ENCODE results near the gene HDAC11.
"Not testable (repeated sequence)": the region's sequence is repeated elsewhere in the genome, so short reads cannot be mapped to it uniquely, and the experiment has no call there.

The HDAC11 gene

DNA sequence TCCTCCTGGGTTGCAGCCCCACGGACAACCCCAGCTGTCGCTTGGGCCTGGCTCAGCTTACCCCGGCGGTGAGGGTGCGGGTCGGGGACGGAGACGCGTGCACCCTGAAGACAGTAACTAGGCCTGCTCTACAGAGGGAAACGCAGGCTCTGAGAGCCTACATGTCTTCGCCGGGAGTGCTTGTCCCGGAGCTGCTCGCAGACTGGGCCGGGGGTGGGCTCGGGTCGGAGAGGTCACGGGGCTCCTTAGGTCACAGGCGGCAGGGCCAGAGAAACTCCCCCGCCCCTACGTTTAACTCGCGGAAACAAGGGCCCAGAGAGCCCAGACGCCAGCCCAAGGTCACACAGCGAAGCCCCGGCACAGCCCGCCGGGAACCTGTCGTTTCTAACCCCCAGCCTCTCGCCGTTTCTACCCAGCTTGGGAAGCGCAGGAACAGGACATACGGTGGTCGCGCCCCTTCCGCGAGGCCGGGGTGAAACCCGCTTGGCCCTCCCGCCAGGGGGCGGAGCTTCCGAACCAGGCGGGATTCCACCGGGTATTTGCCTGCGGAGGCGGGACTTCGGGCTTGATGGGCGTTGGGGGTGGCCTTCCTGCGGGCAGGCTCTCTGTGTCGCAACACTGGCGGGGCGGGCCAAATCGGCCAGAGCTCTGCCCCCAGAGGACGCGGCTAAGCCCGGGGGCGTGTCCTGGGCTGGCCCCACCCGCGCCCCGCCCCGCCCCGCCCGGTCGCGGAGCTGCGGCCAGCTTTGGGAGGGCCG is at the start of gene HDAC11:
TSS of gene HDAC11 (plus strand) at position 725 of the 758 bp plus-strand sequence. CDS start 42 bp downstream, outside the sequence.
- H3K27ac ChIP-seq: peak within 1 kb of the TSS; percentile 61
- peak; percentile 83 for DNase-seq (ENCODE audit: low read depth, low spot score)

DNA sequence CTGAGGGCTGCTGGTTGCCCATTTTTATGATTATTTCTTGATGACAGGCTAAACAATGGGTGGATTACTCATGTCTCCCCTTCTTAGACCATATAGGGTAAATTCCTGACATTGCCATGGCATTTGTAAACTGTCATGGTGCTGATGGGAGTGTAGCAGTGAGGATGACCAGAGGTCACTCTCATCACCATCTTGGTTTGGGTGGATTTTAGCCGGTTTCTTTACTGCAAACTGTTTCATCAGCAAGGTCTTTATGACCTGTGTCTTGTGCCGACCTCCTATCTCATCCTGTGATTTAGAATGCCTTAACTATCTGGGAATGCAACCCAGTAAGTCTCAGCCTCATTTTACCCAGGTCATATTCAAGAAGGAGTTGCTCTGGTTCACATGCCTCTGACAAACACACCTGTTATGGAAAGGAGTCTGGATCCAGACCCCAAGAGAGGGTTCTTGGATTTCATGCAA is 49.7 kb upstream of the HDAC11 start:
- not testable (repeated sequence) for DNase-seq (ENCODE audit: low read depth, low spot score); H3K27ac ChIP-seq

DNA sequence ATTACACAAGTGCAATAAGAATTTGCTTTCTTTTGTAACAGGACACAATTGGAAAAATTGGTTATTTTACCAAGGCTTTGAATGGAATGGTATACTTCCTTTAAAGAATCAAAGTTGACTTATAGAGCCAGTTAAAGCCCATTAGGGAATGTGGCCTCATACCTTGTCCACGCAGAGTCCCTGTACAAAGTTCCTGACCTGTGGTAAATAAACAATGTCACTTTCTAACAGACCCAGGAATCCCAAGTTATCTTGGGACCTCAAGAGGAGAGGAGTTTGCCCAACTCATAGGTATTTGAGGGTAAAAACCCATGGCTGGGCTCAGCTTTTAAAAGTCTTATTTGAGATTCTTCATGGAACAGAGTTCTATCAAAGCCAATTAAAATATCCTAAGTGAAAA is 48.0 kb upstream of the HDAC11 start:
- no peak overlapping the region for H3K27ac ChIP-seq
- no peak for DNase-seq (ENCODE audit: low read depth, low spot score)

GRCh38 chr3:13433912-13434311 is 46.2 kb upstream of the HDAC11 start:
- no peak for DNase-seq (ENCODE audit: low read depth, low spot score)
- no peak overlapping the region for H3K27ac ChIP-seq

DNA sequence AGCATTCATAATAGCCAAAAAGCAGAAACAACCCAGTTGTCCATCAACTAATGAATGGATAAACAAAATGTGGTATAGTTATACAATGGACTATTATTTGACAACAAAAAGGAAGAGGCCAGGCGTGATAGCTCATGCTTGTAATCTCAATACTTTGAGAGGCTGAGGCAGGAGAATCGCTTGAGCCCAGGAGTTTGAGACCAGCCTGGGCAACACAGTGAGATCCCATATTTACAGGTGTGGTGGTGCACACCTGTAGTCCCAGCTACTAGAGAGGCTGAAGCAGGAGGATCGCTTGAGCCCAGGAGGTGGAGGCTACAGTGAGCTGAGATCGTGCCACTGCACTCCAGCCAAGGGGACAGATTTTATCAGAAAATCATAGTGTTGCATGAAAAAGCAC is 43.9 kb upstream of the HDAC11 start:
- DNase-seq (ENCODE audit: low read depth, low spot score): not testable (repeated sequence)

GRCh38 chr3:13440204-13440817 is 39.8 kb upstream of the HDAC11 start:
- DNase-seq (ENCODE audit: low read depth, low spot score): no peak
- H3K27ac ChIP-seq: no peak overlapping the region

More for the DNA sequence above, 43.9 kb upstream of the HDAC11 start:
- H3K27ac ChIP-seq: not testable (repeated sequence)

DNA sequence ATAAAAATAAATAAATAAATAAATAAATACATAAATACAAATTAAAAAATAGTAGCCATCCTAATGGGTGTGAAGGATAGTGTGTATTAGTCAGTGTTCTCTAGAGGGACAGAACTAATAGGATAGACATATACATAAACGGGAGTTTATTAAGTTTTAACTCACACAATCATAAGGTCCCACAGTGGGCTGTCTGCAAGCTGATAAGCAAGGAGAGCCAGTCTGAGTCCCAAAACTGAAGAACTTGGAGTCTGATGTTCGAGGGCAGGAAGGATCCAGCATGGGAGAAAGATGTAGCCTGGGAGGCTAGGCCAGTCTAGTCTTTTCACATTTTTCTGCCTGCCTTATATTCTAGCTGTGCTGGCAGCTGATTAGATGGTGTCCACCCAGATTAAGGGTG is 37.2 kb upstream of the HDAC11 start:
- DNase-seq (ENCODE audit: low read depth, low spot score); H3K27ac ChIP-seq: not testable (repeated sequence)

DNA sequence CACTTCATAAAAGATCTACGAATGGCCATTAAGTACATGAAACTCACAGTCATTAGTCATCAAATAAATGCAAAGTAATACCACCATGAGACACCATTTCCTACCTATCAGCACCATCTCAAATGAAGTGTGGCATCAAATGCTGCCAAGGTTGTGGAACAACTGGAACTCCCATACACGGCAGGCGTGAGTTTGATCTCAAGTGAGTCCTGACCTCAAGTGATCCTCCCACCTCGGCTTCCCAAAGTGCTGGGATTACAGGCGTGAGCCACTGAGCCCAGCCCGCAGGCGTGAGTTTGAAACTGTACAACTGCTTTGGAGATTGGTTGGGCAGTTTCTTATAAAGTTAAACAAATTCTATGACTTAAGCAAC is 28.8 kb upstream of the HDAC11 start:
- peak overlapping the region; percentile 71 for H3K27ac ChIP-seq
- DNase-seq (ENCODE audit: low read depth, low spot score): peak; percentile 45

DNA sequence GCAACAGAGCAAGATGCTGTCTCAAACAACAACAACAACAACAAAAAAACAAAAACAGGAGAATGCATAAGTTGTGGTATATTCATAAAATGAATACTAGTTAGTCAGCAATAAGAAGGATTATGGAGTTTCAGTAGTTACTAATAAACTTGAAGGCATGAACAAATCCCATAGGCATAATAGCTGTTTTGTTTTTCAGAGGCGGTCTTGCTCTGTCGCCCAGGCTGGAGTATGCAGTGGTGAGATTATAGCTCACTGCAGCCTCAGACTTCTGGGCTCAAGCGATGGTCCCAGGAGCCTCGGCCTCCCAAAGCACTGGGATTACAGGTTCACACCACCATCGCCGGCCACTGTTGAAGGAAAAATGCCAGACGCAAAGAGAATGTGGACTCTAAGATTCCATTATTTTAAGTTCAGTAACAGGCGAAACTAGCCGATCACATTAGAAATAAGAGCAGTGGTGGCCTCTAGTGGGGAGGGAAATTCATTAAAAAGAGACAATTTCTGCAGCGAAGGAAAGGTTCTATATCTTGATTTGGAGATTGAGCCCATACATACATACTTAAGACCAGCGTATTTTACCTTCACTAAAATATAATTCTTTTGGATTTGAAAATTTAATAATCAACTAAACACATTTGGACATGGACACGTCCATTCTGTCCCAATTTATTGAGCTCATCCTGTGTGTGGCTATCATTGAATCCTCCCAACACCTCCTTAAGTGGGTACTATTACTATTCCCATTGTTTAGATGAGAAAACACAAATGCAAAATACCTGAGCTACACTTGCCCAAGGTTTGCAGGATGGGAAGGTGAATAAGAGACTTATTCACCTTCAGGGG is 27.4 kb upstream of the HDAC11 start:
- H3K27ac ChIP-seq: peak overlapping the region; percentile 71
- no peak for DNase-seq (ENCODE audit: low read depth, low spot score)

GRCh38 chr3:13455644-13456043 is 24.5 kb upstream of the HDAC11 start:
- DNase-seq (ENCODE audit: low read depth, low spot score): no peak
- H3K27ac ChIP-seq: peak overlapping the region; percentile 67

DNA sequence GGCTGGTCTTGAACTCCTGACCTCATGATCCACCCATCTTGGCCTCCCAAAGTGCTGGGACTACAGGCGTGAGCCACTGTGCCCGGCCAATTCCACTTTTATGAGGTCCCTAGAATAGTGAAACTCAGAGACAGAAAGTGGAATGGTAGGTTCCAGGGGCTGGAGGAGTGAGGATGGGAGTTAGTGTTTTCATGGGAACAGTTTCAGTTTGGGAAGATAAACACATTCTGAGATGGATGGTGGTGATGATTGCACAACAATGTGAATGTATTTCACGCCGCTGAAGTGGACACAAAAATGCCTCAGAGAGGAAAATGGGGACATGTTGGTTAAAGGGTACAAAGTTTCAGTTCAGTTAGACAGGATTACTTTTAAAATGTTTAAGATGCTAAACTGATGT is 22.5 kb upstream of the HDAC11 start:
- DNase-seq (ENCODE audit: low read depth, low spot score): no peak
- H3K27ac ChIP-seq: no peak overlapping the region

DNA sequence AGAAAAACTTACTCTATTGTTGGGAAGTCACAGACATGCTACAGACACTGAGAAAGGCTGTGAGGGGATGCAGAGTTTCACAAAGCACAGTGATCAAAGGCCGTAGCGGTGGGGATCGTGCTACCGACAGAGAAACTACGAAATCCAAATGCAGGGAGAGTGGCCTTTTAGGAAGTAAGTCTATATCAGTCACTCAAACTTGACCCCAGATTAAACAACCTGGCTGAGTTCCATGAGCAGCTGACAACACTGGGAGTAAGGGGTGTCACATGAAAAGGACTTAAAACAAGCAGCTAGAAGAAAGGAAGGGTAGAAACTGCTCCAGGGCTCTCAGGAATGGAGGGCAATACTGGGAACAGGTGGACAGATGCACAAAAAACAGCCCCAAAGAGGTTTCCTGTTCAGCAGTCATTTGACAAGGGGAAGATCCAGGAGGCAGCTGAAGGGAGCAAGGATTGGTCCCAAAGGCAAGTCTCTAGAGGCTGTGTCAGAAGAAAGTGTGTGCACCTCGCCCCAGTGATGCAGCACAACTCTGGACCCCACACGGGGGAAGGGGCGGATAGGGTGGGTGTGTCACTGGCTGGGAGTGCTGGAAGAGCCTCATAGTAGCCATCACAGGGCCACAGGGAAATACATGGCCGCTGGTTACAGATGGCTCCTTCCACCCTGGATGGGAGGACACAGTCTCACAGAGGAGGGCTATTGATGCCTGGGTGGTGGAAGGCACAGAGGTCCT is 20.3 kb upstream of the HDAC11 start:
- no peak for DNase-seq (ENCODE audit: low read depth, low spot score)

GRCh38 chr3:13460341-13460736 is 19.8 kb upstream of the HDAC11 start:
- DNase-seq (ENCODE audit: low read depth, low spot score): no peak
- H3K27ac ChIP-seq: no peak overlapping the region

More for the DNA sequence above, 20.3 kb upstream of the HDAC11 start:
- no peak overlapping the region for H3K27ac ChIP-seq

GRCh38 chr3:13461169-13462124 is 18.7 kb upstream of the HDAC11 start:
- H3K27ac ChIP-seq: no peak overlapping the region
- DNase-seq (ENCODE audit: low read depth, low spot score): no peak

DNA sequence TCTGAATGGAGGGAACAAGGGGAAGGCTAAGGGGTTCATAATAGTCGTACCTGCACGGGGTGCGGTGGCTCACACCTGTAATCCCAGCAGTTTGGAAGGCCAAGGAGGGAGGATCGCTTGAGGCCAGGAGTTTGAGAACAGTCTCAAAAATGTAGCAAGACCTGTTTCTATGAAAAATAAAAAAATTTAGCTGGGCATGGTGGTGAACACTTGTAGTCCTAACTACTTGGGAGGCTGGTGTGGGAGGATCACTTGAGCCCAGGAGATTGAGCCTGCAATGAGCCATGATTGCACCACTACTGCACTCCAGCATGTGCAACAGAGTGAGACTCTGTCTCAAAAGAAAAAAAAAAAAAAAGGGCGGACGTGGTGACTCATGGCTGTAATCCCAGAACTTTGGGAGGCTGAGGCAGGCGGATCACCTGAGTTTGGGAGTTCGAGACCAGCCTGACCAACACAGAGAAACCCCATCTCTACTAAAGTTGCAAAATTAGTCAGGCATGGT is 17.9 kb upstream of the HDAC11 start:
- no peak for DNase-seq (ENCODE audit: low read depth, low spot score)
- no peak overlapping the region for H3K27ac ChIP-seq

DNA sequence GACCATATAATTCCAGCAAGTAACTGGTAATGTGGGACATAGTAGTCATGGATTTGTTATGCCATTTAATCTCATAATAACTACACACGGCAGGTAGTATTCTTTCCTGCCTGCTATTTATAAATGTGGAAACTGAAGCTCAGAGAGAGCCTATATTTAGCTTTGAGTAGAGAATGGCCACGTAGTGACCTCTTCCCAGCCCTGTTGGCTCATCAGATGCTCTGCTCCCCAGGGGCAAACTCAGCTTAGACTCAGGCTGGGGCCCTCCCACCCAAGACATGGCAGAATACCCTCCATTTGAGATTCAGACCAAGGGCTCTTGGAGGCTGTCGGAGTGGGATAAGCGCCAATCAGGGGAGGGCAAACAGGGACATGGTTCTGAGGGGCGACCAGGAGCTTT is 17.3 kb upstream of the HDAC11 start:
- no peak for DNase-seq (ENCODE audit: low read depth, low spot score)
- no peak overlapping the region for H3K27ac ChIP-seq

DNA sequence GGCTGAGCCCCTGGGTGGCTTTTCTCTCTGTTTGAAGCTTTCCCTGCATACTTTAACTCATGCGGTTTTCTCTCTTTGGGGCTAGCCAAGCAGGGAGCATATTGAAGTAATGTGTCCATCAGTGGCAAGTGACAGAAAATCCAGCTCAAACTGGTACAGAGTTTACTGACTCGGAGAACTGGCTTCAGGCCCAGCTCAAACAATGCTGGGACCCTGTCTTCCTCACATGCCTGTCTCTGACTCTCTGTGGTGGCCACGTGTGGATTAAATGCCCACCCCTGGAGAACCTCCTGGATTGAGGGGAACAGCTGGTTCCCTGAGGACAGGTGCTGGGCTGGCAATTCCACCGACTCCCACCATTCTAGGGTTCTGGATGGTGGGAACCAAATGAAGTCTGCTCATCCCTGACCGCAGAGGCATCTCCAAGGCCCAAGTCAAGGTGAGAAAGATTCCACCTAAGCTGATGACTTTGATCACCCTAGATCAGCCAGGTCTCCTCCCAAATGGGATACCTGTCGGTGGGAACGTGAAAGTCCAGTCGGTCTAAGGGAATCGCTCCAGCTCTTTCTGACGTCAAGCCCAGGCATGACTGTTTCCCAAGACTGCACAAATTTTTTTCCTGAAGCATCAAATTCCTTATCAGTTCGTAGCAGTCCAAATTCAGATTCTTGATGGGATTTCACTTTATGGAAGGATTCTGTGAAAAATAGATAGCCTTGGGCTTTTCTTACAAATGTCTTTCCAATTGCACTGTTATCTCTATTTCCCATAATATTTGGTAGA is 16.3 kb upstream of the HDAC11 start:
- no peak overlapping the region for H3K27ac ChIP-seq
- no peak for DNase-seq (ENCODE audit: low read depth, low spot score)

GRCh38 chr3:13465236-13465873 is 14.8 kb upstream of the HDAC11 start:
- DNase-seq (ENCODE audit: low read depth, low spot score): no peak

More at GRCh38 chr3:13465236-13465873, 14.8 kb upstream of the HDAC11 start:
- no peak overlapping the region for H3K27ac ChIP-seq
